Measurements from ENCODE around the gene PCYT1B.
"Not testable (repeated sequence)": the region's sequence is repeated elsewhere in the genome, so short reads cannot be mapped to it uniquely, and the experiment has no call there.

PCYT1B gene

DNA sequence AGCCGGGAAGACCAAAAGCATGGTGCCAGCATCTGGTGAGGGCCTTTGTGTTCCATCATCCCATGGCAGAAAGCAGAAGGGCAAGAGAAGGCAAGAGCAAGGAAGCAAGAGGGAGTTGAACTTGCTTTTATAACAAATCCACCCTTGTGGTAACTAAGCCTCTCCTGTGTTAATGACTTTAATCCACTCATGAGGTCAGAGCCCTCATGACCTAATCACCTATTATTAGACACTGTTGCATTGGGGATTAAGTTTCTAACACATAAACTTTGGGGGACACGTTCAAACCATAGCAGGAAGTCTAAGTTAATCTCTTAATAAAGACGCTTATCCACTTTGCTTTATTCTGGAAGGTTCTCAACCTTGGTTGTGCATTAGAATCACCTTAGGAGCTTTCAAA is 12.5 kb upstream of the PCYT1B start:
- H3K4me3 ChIP-seq (ENCODE audit: low read depth, low read length): no peak overlapping the region
- TF ChIP-seq, protein P1, sequence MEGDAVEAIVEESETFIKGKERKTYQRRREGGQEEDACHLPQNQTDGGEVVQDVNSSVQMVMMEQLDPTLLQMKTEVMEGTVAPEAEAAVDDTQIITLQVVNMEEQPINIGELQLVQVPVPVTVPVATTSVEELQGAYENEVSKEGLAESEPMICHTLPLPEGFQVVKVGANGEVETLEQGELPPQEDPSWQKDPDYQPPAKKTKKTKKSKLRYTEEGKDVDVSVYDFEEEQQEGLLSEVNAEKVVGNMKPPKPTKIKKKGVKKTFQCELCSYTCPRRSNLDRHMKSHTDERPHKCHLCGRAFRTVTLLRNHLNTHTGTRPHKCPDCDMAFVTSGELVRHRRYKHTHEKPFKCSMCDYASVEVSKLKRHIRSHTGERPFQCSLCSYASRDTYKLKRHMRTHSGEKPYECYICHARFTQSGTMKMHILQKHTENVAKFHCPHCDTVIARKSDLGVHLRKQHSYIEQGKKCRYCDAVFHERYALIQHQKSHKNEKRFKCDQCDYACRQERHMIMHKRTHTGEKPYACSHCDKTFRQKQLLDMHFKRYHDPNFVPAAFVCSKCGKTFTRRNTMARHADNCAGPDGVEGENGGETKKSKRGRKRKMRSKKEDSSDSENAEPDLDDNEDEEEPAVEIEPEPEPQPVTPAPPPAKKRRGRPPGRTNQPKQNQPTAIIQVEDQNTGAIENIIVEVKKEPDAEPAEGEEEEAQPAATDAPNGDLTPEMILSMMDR (IDR thresholded peaks at IDR 0.05; ENCODE audit: low read depth, low read length): no peak

DNA sequence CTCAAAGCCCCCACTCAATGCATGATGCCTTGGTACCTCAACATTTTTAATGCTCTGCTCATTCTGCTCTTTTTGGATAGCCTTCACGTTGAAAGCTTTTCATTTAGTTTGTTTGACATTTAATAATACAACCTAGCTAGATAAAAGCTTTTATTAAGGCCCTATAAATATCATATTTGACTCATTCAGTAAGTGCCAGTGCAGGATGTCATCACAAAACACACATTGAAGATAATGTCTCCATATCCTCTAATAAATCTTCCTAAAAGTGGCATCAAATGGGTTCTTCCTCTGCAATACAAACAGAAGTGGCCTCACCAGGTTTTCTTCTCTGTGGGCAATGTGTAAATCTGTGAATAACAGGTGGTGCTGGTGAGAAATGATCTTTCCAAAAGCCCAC is 12.0 kb upstream of the PCYT1B start:
- H3K4me3 ChIP-seq (ENCODE audit: low read depth, low read length): no peak overlapping the region
- TF ChIP-seq, protein P1 (IDR thresholded peaks at IDR 0.05; ENCODE audit: low read depth, low read length): no peak

DNA sequence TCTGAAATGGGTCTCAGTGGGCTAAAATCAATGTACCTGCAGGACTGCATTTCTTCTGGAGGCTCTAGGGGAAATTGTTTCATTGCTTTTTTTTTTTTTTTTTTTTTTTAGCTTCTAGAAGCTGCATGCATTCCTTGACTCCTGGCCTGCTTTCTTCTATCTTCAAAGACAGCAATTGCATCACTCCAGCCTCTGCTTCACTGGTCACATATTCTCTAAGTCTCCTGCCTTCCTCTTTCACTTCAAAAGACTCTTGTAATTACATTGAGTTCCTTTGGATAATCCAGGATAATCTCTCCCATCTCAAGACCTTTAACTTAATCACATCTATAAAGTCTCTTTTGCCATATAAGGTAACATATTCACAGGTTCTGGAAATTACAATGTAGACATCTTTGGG is 11.3 kb upstream of the PCYT1B start:
- TF ChIP-seq, protein P1 (IDR thresholded peaks at IDR 0.05; ENCODE audit: low read depth, low read length): no peak
- no peak overlapping the region for H3K4me3 ChIP-seq (ENCODE audit: low read depth, low read length)

DNA sequence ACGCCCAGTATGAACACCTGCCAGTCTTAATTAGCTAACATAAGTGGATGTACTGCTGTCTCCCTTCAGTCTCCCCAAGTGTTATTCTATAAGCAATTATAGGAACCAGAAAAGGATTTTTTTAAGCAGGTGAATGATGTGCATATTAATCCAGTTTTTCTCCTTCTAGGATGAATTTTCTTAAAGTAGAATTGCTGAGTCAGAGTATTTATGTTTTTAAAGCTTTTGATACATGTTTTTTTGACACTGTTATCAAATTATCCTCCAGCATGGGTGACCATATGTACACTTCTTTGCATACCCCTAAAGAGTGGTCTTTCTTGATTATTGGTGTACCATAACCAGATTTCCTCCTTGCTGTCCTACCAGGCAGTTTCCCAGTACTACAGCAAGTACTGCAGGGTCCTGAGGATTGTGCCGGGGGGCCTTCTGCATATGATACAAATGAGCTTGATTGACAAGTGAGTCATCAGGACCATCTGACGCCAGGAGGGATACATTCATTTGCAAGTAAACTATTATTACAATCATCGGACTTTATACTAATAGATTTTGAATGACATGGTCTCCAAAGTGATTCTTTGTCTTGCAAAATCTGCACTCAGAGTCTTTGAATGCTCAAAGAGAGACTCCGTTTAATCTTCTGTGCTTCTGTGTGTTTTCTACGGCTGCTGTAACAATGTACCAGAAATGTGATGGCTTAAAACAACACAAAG is 10.7 kb upstream of the PCYT1B start:
- TF ChIP-seq, protein P1 (IDR thresholded peaks at IDR 0.05; ENCODE audit: low read depth, low read length): no peak
- H3K4me3 ChIP-seq (ENCODE audit: low read depth, low read length): no peak overlapping the region

DNA sequence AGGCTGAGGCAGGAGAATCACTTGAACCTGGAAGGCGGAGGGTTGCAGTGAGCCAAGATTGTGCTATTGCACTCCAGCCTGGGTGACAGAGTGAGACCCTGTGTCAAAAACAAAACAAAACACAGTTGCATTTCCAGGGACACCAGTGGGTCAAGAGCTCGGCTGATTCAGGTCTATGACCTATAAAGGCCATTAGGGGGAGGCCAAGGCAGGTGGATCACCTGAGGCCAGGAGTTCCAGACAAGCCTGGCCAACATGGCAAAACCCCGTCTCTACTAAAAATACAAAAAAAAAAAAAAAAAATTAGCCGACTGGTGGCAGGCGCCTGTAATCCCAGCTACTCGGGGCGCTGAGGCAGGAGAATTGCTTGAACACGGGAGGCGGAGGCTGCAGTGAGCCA is 8.5 kb upstream of the PCYT1B start:
- not testable (repeated sequence) for H3K4me3 ChIP-seq (ENCODE audit: low read depth, low read length)

DNA sequence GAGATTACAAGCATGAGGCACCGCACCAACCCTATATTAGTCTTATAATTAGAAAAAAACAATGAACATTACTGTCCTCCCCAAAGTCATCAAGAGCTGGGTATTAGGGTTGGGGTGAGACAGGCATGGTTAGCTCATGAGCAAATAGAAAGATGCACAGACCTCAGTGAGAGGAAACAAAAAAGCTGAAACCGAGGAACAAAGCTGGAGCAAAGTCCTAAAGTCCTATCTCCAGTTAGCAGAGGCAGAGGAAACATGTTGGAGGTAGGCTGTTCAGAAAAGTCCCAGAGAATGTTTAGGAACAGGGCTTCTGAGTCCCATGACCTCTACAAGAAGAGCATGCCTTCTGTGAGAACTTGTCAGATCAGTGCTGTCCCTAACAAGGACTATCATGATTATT is 4.6 kb upstream of the PCYT1B start:
- TF ChIP-seq, protein P1 (IDR thresholded peaks at IDR 0.05; ENCODE audit: low read depth, low read length): no peak

DNA sequence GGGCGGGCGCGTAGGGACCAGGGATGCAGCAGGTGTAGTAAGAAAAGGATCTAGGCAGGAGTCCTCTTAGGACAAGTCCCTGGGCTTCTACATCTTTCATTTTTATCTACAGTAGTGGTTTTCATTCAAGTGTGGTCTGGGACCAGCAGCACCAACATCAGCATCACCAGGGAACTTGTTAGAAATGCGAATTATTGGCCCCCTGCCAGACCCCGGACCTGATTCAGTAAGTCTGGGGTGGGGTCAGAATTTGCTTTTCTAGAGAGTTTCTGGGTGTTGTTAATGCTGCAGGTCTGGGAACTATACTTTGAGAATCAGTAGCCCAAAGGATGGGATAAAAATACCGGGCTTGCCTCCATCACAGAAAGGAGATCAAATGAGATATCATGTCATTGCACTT is 1.3 kb upstream of the PCYT1B start:
- TF ChIP-seq, protein P1 (IDR thresholded peaks at IDR 0.05; ENCODE audit: low read depth, low read length): no peak
- H3K4me3 ChIP-seq (ENCODE audit: low read depth, low read length): no peak overlapping the region

More for the DNA sequence above, 4.6 kb upstream of the PCYT1B start:
- H3K4me3 ChIP-seq (ENCODE audit: low read depth, low read length): no peak overlapping the region

DNA sequence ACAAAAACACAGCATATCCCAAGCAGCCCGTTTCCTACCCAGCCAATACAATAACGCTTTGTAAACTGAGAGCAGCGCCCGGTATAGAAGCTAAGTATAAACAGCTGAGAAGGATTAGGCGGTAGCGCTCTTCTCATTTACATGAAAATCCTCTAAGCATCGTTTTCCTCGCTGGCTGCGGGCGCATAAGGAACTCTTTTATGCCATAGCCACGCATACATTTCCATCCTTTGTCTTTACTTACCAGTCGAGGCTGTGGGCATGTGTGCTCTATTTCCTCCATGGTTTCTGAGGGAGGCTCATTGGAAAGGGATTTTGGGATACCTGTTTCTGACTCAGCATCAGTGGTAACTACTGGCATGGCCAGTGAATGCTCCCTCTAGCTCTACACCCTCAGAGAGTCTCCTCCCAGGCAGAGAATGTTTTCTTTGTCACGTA is 383 bp downstream of the PCYT1B start:
- H3K4me3 ChIP-seq (ENCODE audit: low read depth, low read length): no peak overlapping the region
- TF ChIP-seq, protein P1 (IDR thresholded peaks at IDR 0.05; ENCODE audit: low read depth, low read length): no peak

Data from WI38 (cell line).